GM12801 (cell line): ENCODE data around the gene TSPAN16.

ENCODE experiments used
- TF ChIP-seq, protein P1 (sequence below): IDR thresholded peaks from one replicate; pipeline ENCODE4 v1.5.1; 2011; ENCODE audit warnings: control low read depth; ENCODE audit not compliant: insufficient read length; ENCODE audit errors: extremely low read depth

Gene TSPAN16

DNA sequence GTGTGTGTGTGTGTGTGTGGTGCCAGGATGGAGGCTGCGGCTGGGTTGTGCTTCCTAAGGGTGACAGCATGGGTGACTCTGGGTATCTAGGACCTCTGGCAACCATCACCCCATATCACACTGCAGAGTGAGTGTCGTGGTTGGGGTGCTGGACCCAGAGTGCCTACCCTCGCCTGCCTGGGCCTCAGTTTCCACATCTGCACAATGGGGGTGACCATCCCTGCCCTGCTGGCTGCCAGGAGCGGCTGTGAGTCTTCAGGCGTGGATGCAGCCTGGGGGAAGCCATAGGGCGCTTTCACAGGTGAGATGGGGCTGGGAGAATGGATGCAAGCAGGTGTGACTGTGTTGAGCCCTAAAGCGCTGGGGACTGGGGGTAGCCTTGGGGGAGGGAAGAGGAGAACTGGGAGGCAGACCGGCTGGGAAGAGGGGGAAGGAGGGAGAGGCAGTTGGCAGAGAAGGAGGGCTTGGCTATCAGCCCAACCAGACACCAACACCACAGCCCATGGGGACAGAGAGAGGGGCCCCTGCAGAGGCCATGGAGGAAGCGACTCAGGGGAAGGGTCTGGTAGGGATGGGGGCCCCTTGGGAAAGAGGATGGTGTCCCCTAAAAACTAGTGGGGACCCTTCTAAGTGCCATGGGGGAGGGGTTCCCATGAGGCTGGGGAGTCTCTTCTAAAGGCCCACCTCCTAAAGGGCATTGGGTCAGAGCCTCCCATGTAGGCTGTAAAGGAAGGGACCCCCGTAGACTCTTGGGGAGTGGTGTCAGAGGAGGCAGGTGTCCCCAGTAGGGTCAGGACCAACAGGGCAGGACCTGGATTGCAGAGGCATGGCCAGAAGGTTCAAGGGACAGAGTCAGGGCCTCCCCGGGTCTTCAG, 61.0 kb downstream of the TSPAN16 start:
- TF ChIP-seq, protein P1, sequence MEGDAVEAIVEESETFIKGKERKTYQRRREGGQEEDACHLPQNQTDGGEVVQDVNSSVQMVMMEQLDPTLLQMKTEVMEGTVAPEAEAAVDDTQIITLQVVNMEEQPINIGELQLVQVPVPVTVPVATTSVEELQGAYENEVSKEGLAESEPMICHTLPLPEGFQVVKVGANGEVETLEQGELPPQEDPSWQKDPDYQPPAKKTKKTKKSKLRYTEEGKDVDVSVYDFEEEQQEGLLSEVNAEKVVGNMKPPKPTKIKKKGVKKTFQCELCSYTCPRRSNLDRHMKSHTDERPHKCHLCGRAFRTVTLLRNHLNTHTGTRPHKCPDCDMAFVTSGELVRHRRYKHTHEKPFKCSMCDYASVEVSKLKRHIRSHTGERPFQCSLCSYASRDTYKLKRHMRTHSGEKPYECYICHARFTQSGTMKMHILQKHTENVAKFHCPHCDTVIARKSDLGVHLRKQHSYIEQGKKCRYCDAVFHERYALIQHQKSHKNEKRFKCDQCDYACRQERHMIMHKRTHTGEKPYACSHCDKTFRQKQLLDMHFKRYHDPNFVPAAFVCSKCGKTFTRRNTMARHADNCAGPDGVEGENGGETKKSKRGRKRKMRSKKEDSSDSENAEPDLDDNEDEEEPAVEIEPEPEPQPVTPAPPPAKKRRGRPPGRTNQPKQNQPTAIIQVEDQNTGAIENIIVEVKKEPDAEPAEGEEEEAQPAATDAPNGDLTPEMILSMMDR, result no peak

DNA sequence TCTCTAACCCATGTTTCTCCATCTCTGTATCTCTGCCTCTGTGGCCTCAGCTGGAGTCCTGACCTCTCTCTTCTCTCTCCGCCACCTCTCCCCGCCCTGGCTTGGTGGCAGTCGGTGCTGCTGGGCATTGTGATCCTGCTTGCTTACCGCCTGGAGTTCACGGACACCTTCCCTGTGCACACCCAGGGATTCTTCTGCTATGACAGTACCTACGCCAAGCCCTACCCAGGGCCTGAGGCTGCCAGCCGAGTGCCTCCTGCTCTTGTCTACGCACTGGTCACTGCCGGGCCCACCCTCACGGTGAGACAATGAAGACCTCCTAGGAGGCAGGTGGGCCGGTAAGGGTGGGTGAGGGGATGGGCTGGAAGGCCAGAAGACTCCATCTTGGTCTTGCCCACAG, 63.5 kb downstream of the TSPAN16 start:
- TF ChIP-seq, protein P1, result no peak

DNA sequence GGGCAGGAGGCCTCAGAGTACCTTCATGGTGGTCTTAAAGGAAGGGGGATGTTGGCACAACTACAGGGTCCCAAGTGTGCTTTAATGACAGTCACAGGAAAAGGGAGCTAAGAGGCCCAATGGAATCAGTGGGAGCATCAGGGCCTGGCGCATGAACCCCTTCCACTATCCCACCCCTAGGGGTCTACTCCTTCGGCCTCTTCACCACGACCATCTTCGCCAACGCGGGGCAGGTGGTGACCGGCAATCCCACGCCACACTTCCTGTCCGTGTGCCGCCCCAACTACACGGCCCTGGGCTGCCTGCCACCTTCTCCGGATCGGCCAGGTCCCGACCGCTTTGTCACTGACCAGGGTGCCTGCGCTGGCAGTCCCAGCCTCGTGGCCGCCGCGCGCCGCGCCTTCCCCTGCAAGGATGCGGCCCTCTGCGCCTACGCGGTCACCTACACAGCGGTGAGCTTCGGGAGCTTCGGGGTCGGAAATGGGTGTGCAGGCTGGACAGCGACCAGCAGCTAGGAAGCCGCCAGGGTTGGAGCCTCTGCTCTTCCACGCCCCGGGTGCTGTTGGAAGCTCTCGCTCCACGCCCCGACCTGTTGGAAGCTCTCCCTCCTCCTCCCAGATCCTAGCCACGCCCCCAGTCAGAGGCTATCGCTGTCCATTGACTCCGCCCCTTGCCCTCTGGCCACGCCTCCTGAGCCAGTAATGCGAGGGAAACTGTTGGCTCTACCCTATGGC, 65.2 kb downstream of the TSPAN16 start:
- TF ChIP-seq, protein P1, result no peak

DNA sequence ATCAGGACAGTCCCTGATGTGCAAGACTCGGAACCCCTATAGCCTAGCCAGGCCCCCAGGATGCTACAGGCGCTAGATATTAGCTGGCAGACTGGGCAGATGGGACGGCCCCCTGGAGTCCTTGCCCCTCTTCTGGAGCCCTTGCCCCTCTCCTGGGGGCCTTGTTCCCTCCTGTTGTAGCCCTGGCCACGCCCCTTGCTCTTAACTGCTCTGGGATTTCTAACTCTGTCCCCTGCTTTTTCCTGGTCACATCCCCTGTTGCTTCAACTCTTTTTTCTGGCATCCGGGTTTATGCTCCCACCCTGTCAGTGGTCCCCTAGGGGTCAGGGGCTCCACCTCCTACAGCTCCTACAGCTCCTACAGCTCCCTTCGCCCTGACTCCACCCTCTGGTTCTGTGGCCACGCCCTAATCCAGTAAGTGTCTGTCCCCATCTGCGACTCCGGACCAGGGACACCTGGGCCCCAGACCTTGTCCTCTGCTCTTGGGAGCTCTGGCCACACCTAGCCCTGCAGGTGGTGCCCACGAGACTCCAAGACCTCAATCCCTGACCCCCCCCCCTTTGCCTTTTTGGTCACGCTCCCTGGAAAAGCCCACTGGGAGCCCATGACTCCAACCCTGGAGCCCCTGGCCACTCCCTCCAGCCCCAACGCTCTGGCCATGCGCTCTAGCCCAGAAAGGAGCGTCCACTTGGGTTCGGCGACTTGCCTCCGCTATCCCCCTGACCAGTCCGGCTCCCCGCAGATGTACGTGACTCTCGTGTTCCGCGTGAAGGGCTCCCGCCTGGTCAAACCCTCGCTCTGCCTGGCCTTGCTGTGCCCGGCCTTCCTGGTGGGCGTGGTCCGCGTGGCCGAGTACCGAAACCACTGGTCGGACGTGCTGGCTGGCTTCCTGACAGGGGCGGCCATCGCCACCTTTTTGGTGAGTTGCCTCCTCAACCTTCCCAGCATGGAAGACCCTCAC, 66.1 kb downstream of the TSPAN16 start:
- TF ChIP-seq, protein P1, result no peak

DNA sequence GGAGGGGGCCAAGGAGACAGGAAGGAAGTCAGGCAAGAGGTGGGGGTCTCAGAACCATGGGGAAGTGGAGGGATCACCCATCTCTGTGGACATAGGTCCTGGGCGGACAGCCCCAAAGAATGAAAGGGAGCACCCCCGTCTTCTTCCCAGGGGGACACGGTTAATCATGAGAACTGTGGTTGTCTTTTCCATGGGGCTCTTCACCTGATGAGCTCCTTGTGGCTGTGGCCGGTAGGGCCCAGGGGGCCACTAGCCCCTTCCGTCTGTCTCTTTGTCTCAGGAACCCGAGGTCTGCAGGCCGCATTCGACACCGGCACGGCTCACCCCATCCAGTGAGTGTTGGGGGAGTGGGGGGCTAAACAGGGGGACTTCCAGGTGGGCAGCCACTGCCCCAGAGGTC, 67.9 kb downstream of the TSPAN16 start:
- TF ChIP-seq, protein P1, result no peak

DNA sequence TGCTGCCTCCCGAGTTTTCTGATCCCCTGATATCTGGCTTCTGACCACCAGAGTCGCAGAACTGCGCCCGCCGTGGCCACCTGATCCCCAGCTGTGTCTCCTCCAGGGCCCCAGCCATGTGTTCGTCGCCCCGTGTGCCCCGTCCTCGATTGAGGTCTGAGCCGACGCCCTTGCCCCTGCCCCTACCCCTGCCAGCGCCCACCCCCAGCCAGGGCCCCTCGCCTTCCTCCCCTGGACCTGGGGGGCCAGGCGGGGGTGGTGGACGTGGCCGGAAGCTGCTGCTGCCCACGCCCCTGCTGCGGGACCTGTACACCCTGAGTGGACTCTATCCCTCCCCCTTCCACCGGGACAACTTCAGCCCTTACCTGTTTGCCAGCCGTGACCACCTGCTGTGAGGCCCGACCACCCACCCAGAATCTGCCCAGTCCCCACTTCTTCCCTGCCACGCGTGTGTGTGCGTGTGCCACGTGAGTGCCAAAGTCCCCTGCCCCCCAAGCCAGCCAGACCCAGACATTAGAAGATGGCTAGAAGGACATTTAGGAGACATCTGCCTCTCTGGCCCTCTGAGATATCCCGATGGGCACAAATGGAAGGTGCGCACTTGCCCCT, 68.4 kb downstream of the TSPAN16 start:
- TF ChIP-seq, protein P1, result no peak

DNA sequence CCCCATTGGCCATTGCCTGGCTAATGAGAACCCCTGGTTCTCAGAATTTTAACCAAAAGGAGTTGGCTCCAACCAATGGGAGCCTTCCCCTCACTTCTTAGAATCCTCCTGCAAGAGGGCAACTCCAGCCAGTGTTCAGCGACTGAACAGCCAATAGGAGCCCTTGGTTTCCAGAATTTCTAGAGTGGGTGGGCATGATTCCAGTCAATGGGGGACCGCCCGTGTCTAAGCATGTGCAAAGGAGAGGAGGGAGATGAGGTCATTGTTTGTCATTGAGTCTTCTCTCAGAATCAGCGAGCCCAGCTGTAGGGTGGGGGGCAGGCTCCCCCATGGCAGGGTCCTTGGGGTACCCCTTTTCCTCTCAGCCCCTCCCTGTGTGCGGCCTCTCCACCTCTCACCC, 69.0 kb downstream of the TSPAN16 start:
- TF ChIP-seq, protein P1, result no peak
